ENCODE measurements around the gene SLC17A1.

Gene SLC17A1

GRCh38 chr6:25832307-25832662 is 433 bp upstream of the SLC17A1 start:
- DNase-seq = no peak

GRCh38 chr6:25830458-25830857 is 1.4 kb downstream of the SLC17A1 start:
- no peak for DNase-seq

GRCh38 chr6:25829375-25829774 is 2.5 kb downstream of the SLC17A1 start:
- DNase-seq = no peak

- no peak for DNase-seq
Observed at GRCh38 chr6:25821341-25821740, 10.5 kb downstream of the SLC17A1 start.

GRCh38 chr6:25816252-25816651 is 15.6 kb downstream of the SLC17A1 start:
- DNase-seq = no peak

GRCh38 chr6:25815194-25815593 is 16.7 kb downstream of the SLC17A1 start:
- no peak for DNase-seq

- no peak for DNase-seq
Observed at GRCh38 chr6:25804804-25805203, 27.0 kb downstream of the SLC17A1 start.

- DNase-seq = no peak
Observed at GRCh38 chr6:25801436-25801835, 30.4 kb downstream of the SLC17A1 start.

- no peak for DNase-seq
Observed at GRCh38 chr6:25794784-25795183, 37.1 kb downstream of the SLC17A1 start.

- no peak for DNase-seq
Observed at GRCh38 chr6:25793970-25794369, 37.9 kb downstream of the SLC17A1 start.

- no peak for DNase-seq
Observed at GRCh38 chr6:25792016-25792415, 39.8 kb downstream of the SLC17A1 start.

GRCh38 chr6:25789475-25789874 is 42.4 kb downstream of the SLC17A1 start:
- DNase-seq = no peak

- no peak for DNase-seq
Observed at GRCh38 chr6:25788305-25788922, 43.4 kb downstream of the SLC17A1 start.

- DNase-seq = no peak
Observed at GRCh38 chr6:25787428-25787827, 44.4 kb downstream of the SLC17A1 start.

GRCh38 chr6:25781134-25781533 is 50.7 kb downstream of the SLC17A1 start:
- DNase-seq = no peak

- no peak for DNase-seq
Observed at GRCh38 chr6:25777856-25778649, 53.8 kb downstream of the SLC17A1 start.

- DNase-seq = no peak
Observed at GRCh38 chr6:25777031-25777430, 54.8 kb downstream of the SLC17A1 start.

- no peak for DNase-seq
Observed at GRCh38 chr6:25774120-25774715, 57.6 kb downstream of the SLC17A1 start.

- no peak for DNase-seq
Observed at GRCh38 chr6:25769983-25770382, 61.9 kb downstream of the SLC17A1 start.

- no peak for DNase-seq
Observed at GRCh38 chr6:25768566-25768965, 63.3 kb downstream of the SLC17A1 start.

GRCh38 chr6:25764611-25765010 is 67.2 kb downstream of the SLC17A1 start:
- DNase-seq = no peak

- no peak for DNase-seq
Observed at GRCh38 chr6:25757936-25758642, 73.8 kb downstream of the SLC17A1 start.

Data from KG1 (cell line).